HCT116 (cell line): ENCODE data around the gene DOCK1. TPM values are rescaled to one million over a fixed set of nuclear protein-coding genes. Genes with fewer than 3 reads are reported as not detected.

Experiments used
- ATAC-seq: fragments of 200-7000 bp; cut with Tn5 transposase; 2 replicates; pipeline ENCODE4 v1.9.1; 2020; ENCODE audit warnings: mild to moderate bottlenecking, moderate library complexity
- BruUV-seq: library from RNA; stranded (reverse); fragments of 400-500 nt; replicated peaks from 2 replicates; lab custom pipeline; 2021; lab: Mats Ljungman, UMichigan
- CTCF ChIA-PET: fragments of 300-600 bp; sonication (Branson Sonifier 250); formaldehyde crosslinking; loops from one replicate; lab custom pipeline; 2021; ENCODE audit warnings: antibody characterized with exemption; lab: Charles Lee
- POLR2A ChIA-PET: fragments of 300-600, 350-600 bp; sonication (Branson Sonifier 250); formaldehyde crosslinking; loops from one replicate; lab custom pipeline; 2021; ENCODE audit warnings: antibody characterized with exemption; lab: Charles Lee
- RAD21 ChIA-PET, 2 experiments: fragments of 300-600 bp; sonication (Branson Sonifier 250); formaldehyde crosslinking; loops; one replicate each; lab custom pipeline; 2023; ENCODE audit warnings: low total read pairs in 2 of 2; ENCODE audit not compliant: uncharacterized antibody in 2 of 2, unreplicated experiment in 2 of 2, low non-redundant PET in 1 of 2; lab: Charles Lee
- DNase-seq: peaks from one replicate; pipeline ENCODE4 v3.0.0-alpha.2; 2010; ENCODE audit warnings: low read depth, low spot score
- H2AFZ ChIP-seq: fragments of 200-600 bp; shearing (Covaris generic), sonication (generic); 2 replicates; pipeline ENCODE4 v1.6.1; 2017; ENCODE audit warnings: low read depth, mixed run types, mixed read lengths, antibody characterized with exemption, low read length; ENCODE audit not compliant: poor library complexity, severe bottlenecking
- H3K27ac ChIP-seq: 2 replicates; pipeline ENCODE4 v1.5.1; 2012; ENCODE audit warnings: low read depth, low read length
- H3K27me3 ChIP-seq: fragments of 200-600 bp; sonication (generic); 2 replicates; pipeline ENCODE4 v1.6.1; 2016; ENCODE audit warnings: mixed run types, low read length, mixed read lengths; ENCODE audit not compliant: insufficient read depth
- H3K36me3 ChIP-seq, 2 experiments: fragments of 200-500 bp in 1 of 2; fragments of 200-600 bp in 1 of 2; sonication (Bioruptor generic) in 1 of 2; sonication (generic) in 1 of 2; 2 replicates each; pipeline versions ENCODE4 v1.5.1 to v1.6.1; 2014 to 2016; ENCODE audit warnings: low read length in 2 of 2, inconsistent platforms in 1 of 2, mixed read lengths in 1 of 2, mixed run types in 1 of 2; ENCODE audit not compliant: insufficient read depth in 2 of 2, control insufficient read depth in 1 of 2
- H3K4me1 ChIP-seq, 2 experiments: fragments of 200-600 bp in 1 of 2; sonication (generic) in 1 of 2; 2 replicates each; pipeline versions ENCODE4 v1.5.1 to v1.6.1; 2012 to 2017; ENCODE audit warnings: low read length in 2 of 2, inconsistent platforms in 1 of 2, mild to moderate bottlenecking in 1 of 2, mixed read lengths in 1 of 2, mixed run types in 1 of 2, moderate library complexity in 1 of 2; ENCODE audit not compliant: insufficient read depth in 2 of 2, control insufficient read depth in 1 of 2
- H3K4me2 ChIP-seq: fragments of 200-600 bp; sonication (generic); 2 replicates; pipeline ENCODE4 v1.6.1; 2017; ENCODE audit warnings: mixed run types, low read length, mixed read lengths
- H3K4me3 ChIP-seq, 2 experiments: fragments of 200-600 bp in 1 of 2; sonication (generic) in 1 of 2; replicated peaks in 1 of 2; 2 replicates each; pipeline ENCODE4 v1.5.1; 2011 to 2016; ENCODE audit warnings: low read length in 2 of 2, control low read depth in 1 of 2, low read depth in 1 of 2, mild to moderate bottlenecking in 1 of 2, mixed read lengths in 1 of 2, mixed run types in 1 of 2
- H3K79me2 ChIP-seq: fragments of 200-600 bp; sonication (generic); 2 replicates; pipeline ENCODE4 v1.6.1; 2017; ENCODE audit warnings: mild to moderate bottlenecking, mixed run types, low read length, moderate library complexity, mixed read lengths; ENCODE audit not compliant: insufficient read depth
- H3K9ac ChIP-seq: fragments of 200-600 bp; sonication (generic); 2 replicates; pipeline ENCODE4 v1.6.1; 2016; ENCODE audit warnings: low read length, mixed read lengths
- H3K9me2 ChIP-seq: fragments of 200-600 bp; sonication (generic), shearing (Covaris generic); 2 replicates; pipeline ENCODE4 v1.6.1; 2017; ENCODE audit warnings: mixed run types, mild to moderate bottlenecking, moderate library complexity; ENCODE audit not compliant: insufficient read depth
- H3K9me3 ChIP-seq, 2 experiments: fragments of 200-500 bp in 1 of 2; fragments of 200-600 bp in 1 of 2; sonication (Bioruptor generic) in 1 of 2; sonication (generic) in 1 of 2; 2 replicates each; pipeline ENCODE4 v1.6.1; 2014 to 2017; ENCODE audit warnings: low read length in 2 of 2, mixed read lengths in 2 of 2, inconsistent platforms in 1 of 2, low read depth in 1 of 2, mild to moderate bottlenecking in 1 of 2, mixed run types in 1 of 2, moderate library complexity in 1 of 2; ENCODE audit not compliant: control insufficient read depth in 1 of 2, insufficient read depth in 1 of 2
- H4K20me1 ChIP-seq: fragments of 200-600 bp; sonication (generic), shearing (Covaris generic); 2 replicates; pipeline ENCODE4 v1.6.1; 2017; ENCODE audit warnings: mixed run types, mild to moderate bottlenecking, moderate library complexity; ENCODE audit not compliant: insufficient read depth
- CBX3 ChIP-seq: IDR thresholded peaks from 2 replicates; pipeline ENCODE4 v1.6.1; 2012; ENCODE audit warnings: low read depth
- EZH2 ChIP-seq: fragments of 200-600 bp; sonication (generic); IDR thresholded peaks from 2 replicates; pipeline ENCODE4 v1.6.1; 2017; ENCODE audit warnings: antibody characterized with exemption, mixed run types
- EZH2phosphoT487 ChIP-seq: fragments of 200-600 bp; IDR thresholded peaks from 2 replicates; pipeline ENCODE4 v1.6.1; 2018; ENCODE audit warnings: antibody characterized with exemption, borderline replicate concordance
- FOSL1 ChIP-seq: IDR thresholded peaks from 2 replicates; pipeline ENCODE4 v1.6.1; 2012; ENCODE audit warnings: low read depth
- JUND ChIP-seq: IDR thresholded peaks from 2 replicates; pipeline ENCODE4 v1.6.1; 2012
- POLR2A ChIP-seq: IDR thresholded peaks from 2 replicates; pipeline ENCODE4 v1.7.0; 2011; ENCODE audit warnings: borderline replicate concordance; ENCODE audit not compliant: insufficient read depth, insufficient read length; ENCODE audit errors: extremely low read depth
- RAD21 ChIP-seq: IDR thresholded peaks from 2 replicates; pipeline ENCODE4 v1.6.1; 2012; ENCODE audit warnings: low read depth, mild to moderate bottlenecking
- SRF ChIP-seq: IDR thresholded peaks from 2 replicates; pipeline ENCODE4 v1.6.1; 2012; ENCODE audit warnings: low read depth
- TCF7L2 ChIP-seq: IDR thresholded peaks from 2 replicates; pipeline ENCODE4 v1.7.0; 2011; ENCODE audit warnings: borderline replicate concordance, inconsistent platforms; ENCODE audit not compliant: insufficient read depth, insufficient read length; ENCODE audit errors: extremely low read depth
- YY1 ChIP-seq: IDR thresholded peaks from 2 replicates; pipeline ENCODE4 v1.6.1; 2011; ENCODE audit warnings: low read length, low read depth, moderate library complexity, mild to moderate bottlenecking; ENCODE audit not compliant: insufficient replicate concordance; ENCODE audit errors: extremely low read depth
- ZBTB33 ChIP-seq: IDR thresholded peaks from 2 replicates; pipeline ENCODE4 v1.6.1; 2011; ENCODE audit warnings: mild to moderate bottlenecking, low read length, moderate library complexity; ENCODE audit not compliant: insufficient replicate concordance; ENCODE audit errors: extremely low read depth
- intact Hi-C: fragments of 100-400 bp; cut with micrococcal nuclease; formaldehyde crosslinking; loops from 2 replicates; pipeline ENCODE4 v1.10.0; 2022
- total RNA-seq: library from RNA; stranded (reverse); gene quantifications from one replicate; pipeline ENCODE4 v1.2.1, GENCODE V29; 2021; ENCODE audit not compliant: unreplicated experiment
- TF ChIP-seq, protein P1 (sequence below): IDR thresholded peaks from 2 replicates; pipeline ENCODE4 v1.6.1; 2012; ENCODE audit warnings: low read depth
- TF ChIP-seq, protein P2 (sequence below), 3 experiments: fragments of 200-600 bp in 1 of 3; sonication (generic) in 1 of 3; IDR thresholded peaks in 2 of 3; conservative IDR thresholded peaks in 1 of 3; 2 replicates each; pipeline ENCODE4 v1.5.1; 2012 to 2017; ENCODE audit warnings: low read depth in 2 of 3, low read length in 2 of 3, antibody characterized with exemption in 1 of 3, borderline replicate concordance in 1 of 3, control low read depth in 1 of 3, mild to moderate bottlenecking in 1 of 3, mixed read lengths in 1 of 3, mixed run types in 1 of 3, moderate library complexity in 1 of 3; ENCODE audit not compliant: insufficient read depth in 1 of 3

Gene DOCK1
- total RNA-seq, 1 experiment from 2014 or later: 46.5 TPM

DNA sequence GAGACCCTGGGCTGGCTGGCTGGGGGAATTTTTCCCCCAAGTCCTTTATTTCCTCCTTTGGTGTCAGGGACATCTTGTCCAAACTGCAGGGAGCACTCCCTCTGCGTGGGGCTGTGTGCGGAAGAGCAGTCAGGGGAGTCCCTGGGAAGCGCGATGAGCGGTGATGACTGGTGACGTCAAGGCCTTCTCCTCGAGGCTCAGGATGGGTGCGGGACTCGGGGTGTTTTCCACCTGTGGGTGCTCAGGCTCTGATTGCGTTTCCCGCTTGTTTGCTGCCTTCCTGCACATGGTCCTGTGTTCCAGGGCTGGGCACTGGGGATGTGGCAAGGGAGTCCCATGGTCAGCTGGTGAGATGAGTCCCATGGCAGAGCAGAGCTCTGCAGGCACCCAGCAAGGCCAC is 101.2 kb downstream of the DOCK1 start:
- no peak for ATAC-seq
- CTCF ChIA-PET: no interaction called here
- TF ChIP-seq CBX3 (no peak), RAD21 (no peak), FOSL1 (no peak), YY1 (no peak), EZH2 (no peak), JUND (no peak)
- BruUV-seq: no TSS peak
- RAD21 ChIA-PET: no interaction called here
- Histone ChIP-seq H3K79me2 (no peaks in the 10 kb centered on the region), H3K4me2 (no peak overlapping the region), H3K27me3 (no peaks in the 10 kb centered on the region), H3K9me3 (no peaks in the 10 kb centered on the region), H3K4me1 (no peaks in the 10 kb centered on the region), H3K9me2 (no peaks in the 10 kb centered on the region), H3K4me3 (no peak overlapping the region), H3K9ac (no peak overlapping the region), H4K20me1 (no peaks in the 10 kb centered on the region), H2AFZ (no peak overlapping the region), H3K36me3 (no peaks in the 10 kb centered on the region; a peak in 1 of 4 replicates), H3K27ac (no peak overlapping the region)
- no peak for DNase-seq
- POLR2A ChIA-PET: no interaction called here
- intact Hi-C loops: no loop called here

DNA sequence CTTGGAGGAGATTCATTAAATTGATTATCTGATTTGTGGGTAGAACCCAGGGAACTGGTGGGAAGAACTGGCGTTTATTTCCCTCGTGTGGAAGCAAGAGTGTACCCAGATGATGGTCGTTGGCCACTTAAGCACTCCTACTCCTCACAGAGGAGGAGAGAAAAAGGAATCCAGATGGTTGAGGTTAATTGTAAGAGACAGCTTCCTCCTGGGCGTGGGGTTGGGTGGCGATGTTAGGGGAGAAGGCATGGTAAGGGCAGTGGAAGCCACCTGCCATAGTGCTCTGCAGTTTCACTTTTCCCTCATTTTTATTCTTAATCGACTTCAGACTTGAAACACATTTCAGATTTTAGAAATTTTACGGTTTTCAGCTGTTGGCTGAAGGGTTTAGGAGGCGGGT is 104.1 kb downstream of the DOCK1 start:
- no peaks in the 10 kb centered on the region for H3K27me3 ChIP-seq
- no TSS peak for BruUV-seq
- no peak for DNase-seq
- no peak for ATAC-seq
- no peak overlapping the region for H2AFZ ChIP-seq
- H3K79me2 ChIP-seq: no peaks in the 10 kb centered on the region
- ChIA-PET RAD21 (no interaction called here), CTCF (no interaction called here), POLR2A (no interaction called here)
- peaks cover 0 to 17% of the 10 kb centered on the region in 2 experiments; a peak in 1 of 4 replicates for H3K4me1 ChIP-seq
- no peak overlapping the region for H3K9ac ChIP-seq
- H3K27ac ChIP-seq: no peak overlapping the region
- H3K9me3 ChIP-seq: no peaks in the 10 kb centered on the region
- H3K36me3 ChIP-seq: no peaks in the 10 kb centered on the region; a peak in 1 of 4 replicates
- intact Hi-C loops: no loop called here
- H3K4me2 ChIP-seq: no peak overlapping the region
- H3K9me2 ChIP-seq: no peaks in the 10 kb centered on the region
- no peaks in the 10 kb centered on the region for H4K20me1 ChIP-seq
- H3K4me3 ChIP-seq: no peak overlapping the region
- TF ChIP-seq, protein P1, sequence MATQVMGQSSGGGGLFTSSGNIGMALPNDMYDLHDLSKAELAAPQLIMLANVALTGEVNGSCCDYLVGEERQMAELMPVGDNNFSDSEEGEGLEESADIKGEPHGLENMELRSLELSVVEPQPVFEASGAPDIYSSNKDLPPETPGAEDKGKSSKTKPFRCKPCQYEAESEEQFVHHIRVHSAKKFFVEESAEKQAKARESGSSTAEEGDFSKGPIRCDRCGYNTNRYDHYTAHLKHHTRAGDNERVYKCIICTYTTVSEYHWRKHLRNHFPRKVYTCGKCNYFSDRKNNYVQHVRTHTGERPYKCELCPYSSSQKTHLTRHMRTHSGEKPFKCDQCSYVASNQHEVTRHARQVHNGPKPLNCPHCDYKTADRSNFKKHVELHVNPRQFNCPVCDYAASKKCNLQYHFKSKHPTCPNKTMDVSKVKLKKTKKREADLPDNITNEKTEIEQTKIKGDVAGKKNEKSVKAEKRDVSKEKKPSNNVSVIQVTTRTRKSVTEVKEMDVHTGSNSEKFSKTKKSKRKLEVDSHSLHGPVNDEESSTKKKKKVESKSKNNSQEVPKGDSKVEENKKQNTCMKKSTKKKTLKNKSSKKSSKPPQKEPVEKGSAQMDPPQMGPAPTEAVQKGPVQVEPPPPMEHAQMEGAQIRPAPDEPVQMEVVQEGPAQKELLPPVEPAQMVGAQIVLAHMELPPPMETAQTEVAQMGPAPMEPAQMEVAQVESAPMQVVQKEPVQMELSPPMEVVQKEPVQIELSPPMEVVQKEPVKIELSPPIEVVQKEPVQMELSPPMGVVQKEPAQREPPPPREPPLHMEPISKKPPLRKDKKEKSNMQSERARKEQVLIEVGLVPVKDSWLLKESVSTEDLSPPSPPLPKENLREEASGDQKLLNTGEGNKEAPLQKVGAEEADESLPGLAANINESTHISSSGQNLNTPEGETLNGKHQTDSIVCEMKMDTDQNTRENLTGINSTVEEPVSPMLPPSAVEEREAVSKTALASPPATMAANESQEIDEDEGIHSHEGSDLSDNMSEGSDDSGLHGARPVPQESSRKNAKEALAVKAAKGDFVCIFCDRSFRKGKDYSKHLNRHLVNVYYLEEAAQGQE: no peak
- TF ChIP-seq POLR2A (no peak), YY1 (no peak), TCF7L2 (no peak), CBX3 (no peak), SRF (no peak), EZH2 (no peak), ZBTB33 (no peak), RAD21 (no peak), EZH2phosphoT487 (no peak)
- TF ChIP-seq, protein P2, sequence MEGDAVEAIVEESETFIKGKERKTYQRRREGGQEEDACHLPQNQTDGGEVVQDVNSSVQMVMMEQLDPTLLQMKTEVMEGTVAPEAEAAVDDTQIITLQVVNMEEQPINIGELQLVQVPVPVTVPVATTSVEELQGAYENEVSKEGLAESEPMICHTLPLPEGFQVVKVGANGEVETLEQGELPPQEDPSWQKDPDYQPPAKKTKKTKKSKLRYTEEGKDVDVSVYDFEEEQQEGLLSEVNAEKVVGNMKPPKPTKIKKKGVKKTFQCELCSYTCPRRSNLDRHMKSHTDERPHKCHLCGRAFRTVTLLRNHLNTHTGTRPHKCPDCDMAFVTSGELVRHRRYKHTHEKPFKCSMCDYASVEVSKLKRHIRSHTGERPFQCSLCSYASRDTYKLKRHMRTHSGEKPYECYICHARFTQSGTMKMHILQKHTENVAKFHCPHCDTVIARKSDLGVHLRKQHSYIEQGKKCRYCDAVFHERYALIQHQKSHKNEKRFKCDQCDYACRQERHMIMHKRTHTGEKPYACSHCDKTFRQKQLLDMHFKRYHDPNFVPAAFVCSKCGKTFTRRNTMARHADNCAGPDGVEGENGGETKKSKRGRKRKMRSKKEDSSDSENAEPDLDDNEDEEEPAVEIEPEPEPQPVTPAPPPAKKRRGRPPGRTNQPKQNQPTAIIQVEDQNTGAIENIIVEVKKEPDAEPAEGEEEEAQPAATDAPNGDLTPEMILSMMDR (IDR thresholded peaks at IDR 0.05 in 2 of 3, conservative IDR thresholded peaks at IDR 0.05 in 1 of 3; ENCODE audit: borderline replicate concordance in 1 of 3, insufficient read depth in 1 of 3, low read depth in 2 of 3, low read length in 2 of 3): no peak
